CD4-positive, alpha-beta T cell treated with Interleukin-12 subunit alpha and Interleukin-12 subunit beta, for 1 hour (primary cell): ENCODE measurements around the gene PRAME.
"Not testable (repeated sequence)": the region's sequence is repeated elsewhere in the genome, so short reads cannot be mapped to it uniquely, and the experiment has no call there.

ENCODE experiments used
- DNase-seq: peaks from one replicate; pipeline ENCODE4 v3.0.0-alpha.2; 2020

Gene PRAME

GRCh38 chr22:22520667-22521602 is 38.1 kb downstream of the PRAME start:
- DNase-seq = no peak

GRCh38 chr22:22520020-22520656 is 38.9 kb downstream of the PRAME start, which contains the start of gene ZNF280A:
Gene ZNF280A (minus strand): TSS chr22:22520270. CDS start chr22:22515630, 4,640 bp downstream.
- DNase-seq = no peak

DNA sequence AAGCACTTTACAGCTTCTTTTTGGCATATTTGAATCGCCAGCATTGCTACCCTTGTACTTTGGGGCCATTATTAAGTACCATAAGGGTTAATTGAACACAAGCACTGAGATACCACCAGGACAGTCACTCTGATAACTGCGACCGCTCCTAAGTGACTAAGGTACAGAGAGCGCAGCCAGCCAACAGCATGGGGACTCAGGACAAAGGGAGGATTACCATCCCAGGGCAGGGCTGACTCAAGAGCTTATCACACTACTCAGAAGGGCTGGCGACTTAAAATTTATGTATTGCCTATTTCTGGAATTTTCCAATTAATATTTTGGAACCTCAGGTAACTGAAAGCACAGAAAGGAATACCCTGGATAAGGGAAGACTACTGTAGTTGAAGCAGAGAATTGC is 39.5 kb downstream of the PRAME start:
- DNase-seq = no peak

- DNase-seq = no peak
Measured at GRCh38 chr22:22516992-22517391, 42.1 kb downstream of the PRAME start.

- no peak for DNase-seq
Measured at GRCh38 chr22:22515890-22516289, 43.2 kb downstream of the PRAME start.

DNA sequence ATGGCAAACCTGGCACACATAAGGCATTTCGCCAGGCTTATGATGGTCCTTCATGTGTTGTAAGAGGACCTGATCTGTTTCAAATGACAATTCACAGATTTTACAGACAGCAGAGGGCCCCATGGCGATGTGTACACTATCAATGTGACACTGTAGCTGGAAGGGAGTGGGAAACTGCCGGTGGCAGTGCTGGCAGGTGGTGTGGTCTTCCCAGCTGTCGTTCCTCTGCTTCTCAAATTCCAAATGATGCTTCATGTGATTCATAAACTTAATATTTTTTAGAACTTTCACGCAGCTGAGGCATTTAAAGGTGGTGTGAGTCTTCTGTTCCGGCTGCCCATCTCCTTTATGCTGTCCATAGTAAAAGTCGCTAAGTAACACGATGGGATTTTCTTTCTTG is 44.6 kb downstream of the PRAME start:
- DNase-seq = not testable (repeated sequence)

DNA sequence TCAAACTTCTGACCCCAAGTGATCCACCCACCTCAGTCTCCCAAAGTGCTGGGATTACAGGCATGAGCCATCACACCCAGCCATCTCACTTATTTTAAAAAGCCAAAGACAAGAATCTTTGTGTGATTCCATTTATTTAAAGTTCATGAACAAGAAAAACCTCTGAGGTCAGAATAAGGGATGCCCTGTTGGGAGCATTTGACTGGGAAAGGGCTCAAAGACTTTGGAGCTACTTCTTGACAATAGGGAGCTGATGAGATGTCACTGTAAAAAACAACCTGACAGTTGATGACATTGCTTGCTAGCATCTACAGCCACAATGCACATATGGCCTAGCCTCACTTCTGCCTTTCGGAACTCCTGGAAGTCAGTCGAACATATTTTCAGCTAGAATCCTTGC is 45.4 kb downstream of the PRAME start:
- no peak for DNase-seq

DNA sequence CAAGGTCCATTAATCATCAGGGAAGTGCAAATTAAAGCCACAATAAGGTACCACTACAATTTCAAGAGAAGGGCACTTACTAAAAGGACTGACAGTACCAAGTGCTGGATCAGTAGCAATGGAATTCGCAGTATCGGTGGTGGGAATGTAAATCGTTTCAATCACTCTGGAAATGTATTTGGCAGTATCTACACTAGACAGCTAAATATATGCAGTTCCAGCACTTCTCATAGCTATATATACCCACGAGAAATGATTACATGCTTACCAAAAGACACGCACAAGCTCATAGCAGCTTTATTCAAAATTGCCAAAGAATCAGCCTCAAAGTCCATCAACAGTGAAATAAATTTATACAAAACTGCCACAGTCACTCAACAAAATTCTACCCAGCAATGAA is 46.1 kb downstream of the PRAME start:
- no peak for DNase-seq

DNA sequence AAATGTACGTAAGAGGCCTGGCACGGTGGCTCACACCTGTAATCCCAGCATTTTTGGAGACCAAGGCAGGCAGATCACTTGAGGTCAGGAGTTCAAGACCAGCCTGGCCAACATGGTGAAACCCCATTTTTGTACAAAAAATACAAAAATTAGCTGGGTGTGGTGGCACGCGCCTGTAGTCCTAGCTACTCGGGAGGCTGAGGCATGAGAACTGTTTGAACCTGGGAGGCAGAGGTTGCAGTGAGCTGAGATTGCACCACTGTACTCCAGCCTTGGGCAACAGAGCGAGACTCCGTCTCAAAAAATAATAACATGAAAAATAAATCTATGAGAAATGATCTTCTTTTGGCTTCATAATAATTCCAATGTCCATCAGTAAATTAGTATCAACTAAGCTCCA is 48.2 kb downstream of the PRAME start:
- not testable (repeated sequence) for DNase-seq

DNA sequence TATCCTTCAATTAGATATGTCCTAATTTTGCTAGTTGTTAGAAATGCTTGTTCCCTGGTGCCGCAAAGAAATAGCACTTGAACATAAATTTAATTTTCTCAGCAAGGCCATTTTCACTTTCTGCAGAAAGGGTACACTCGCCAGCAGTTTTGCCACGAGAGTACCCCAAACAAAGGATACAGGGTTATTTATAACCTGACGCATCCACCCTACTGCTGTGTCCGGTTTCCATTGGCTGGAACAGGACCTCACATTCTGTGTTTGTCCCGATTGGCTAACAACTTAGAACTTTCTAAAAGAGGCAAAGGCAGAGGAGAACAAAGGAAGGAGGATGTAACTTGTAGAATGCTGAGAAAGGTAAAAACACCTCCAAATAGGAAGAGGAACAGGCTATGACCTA is 49.2 kb downstream of the PRAME start:
- DNase-seq = not testable (repeated sequence)

- peak; percentile 84 for DNase-seq
Measured at GRCh38 chr22:22508274-22509176, 50.5 kb downstream of the PRAME start, which contains the start of gene ZNF280B. Gene ZNF280B (minus strand): TSS chr22:22508742. CDS start chr22:22489398, 19,344 bp downstream.

- no peak for DNase-seq
Measured at GRCh38 chr22:22507743-22508273, 51.3 kb downstream of the PRAME start.

DNA sequence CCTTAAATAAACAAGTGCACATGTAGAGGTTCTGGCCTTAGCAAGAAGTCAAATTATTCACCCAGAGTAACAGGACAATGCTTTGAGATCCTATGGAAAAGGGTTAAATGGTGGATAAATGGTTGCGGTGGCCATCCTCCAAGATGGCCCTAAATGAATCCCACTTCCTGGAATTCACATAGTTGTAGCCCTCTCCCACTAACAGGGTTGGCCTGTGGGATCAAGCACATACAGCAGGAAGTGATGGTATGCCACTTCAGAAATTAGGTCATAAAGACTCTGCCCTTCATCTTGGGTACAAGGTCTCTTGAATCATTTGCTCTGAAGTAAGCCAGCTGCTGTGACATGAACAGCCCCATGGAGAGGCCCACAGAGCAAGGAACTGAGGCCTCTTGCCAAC is 52.3 kb downstream of the PRAME start:
- DNase-seq = no peak

DNA sequence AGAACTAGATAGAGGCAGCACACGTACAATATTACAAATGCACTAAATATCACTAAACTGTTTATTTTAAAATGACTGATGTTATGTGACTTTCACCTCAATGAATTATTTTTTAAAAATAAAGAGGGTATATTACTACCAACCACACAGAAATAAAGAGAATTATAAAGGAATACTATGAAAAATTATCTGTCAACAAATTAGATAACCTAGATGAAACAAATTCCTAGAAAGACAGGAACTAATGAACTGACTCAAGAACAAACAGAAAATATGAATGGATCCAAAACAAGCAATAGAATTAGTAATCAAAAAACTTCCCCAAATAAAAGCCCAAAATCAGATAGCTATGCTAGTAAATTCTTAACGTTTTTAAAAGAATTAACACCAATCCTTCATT is 60.8 kb downstream of the PRAME start:
- no peak for DNase-seq
